Measurements from ENCODE around the gene VWA2. TPM values are rescaled to one million over a fixed set of nuclear protein-coding genes. Genes with fewer than 3 reads are reported as not detected.

The VWA2 gene
- total and polyA plus RNA-seq, 2 of the 4 experiments (the other 2 are of a cell fraction) = not detected

DNA sequence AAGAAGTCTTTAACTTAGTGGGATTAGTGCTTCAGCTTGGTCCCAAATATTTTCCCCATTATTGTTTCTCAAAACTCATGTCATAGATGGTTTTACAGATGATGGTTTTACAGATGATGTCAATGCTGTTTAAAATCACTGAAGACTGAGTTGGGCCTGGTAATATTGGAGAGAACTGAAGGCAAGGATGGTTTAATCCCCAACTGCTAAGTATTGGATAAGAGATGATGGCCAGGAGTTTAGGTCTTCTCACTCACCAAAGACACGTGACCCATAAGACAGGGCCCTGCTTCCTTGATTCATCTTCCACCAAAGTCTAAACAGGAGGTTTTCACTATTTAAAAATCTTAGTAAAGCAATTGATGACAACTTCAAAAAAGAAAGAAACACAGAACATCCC, 56.3 kb downstream of the VWA2 start:
- BruUV-seq (replicated peaks) = no TSS peak
- no peaks in the 10 kb centered on the region for H3K79me1 ChIP-seq (ENCODE audit: low read depth in 1 of 2, low read length in 2 of 2)

More for the DNA sequence above, 56.3 kb downstream of the VWA2 start:
- no peak overlapping the region for H3K4ac ChIP-seq (ENCODE audit: low read depth, low read length)
- H3K4me1 ChIP-seq (ENCODE audit: control insufficient read depth, insufficient read depth, low read length) = no peaks in the 10 kb centered on the region
- H4K5ac ChIP-seq (ENCODE audit: low read depth, low read length) = no peak overlapping the region
- H2BK15ac ChIP-seq (ENCODE audit: low read depth, low read length) = no peak overlapping the region
- no peak overlapping the region for H2BK5ac ChIP-seq (ENCODE audit: low read depth, low read length, poor library complexity, severe bottlenecking)
- CTCF ChIA-PET = no interaction called here
- intact Hi-C loops (cut with micrococcal nuclease) (no loop called here), in situ Hi-C loops (cut with MboI; ENCODE audit: low sequenced_read_pairs) (no loop called here), dilution Hi-C loops (cut with HindIII; ENCODE audit: low sequenced_read_pairs, unreplicated experiment) (no loop called here)
- ATAC-seq (ENCODE audit: low read depth) = no peak
- no peak overlapping the region for H3K9ac ChIP-seq (ENCODE audit: low read depth, low read length)
- H4K20me1 ChIP-seq (ENCODE audit: insufficient read depth, low read length) = no peaks in the 10 kb centered on the region; the same call in 1 of the 2 replicates
- no peak overlapping the region for H2AK9ac ChIP-seq (replicated peaks; ENCODE audit: low read depth, low read length, poor library complexity)
- no peak overlapping the region for H2BK120ac ChIP-seq (ENCODE audit: low read depth, low read length)
- H3K27ac ChIP-seq (ENCODE audit: insufficient read depth, low read length) = no peak overlapping the region
- WGBS, 2 experiments (ENCODE audit: extremely low coverage in 2 of 2, insufficient read length in 1 of 2) = no CpG with 5 or more reads among the region's 1 CpG
- H3K23ac ChIP-seq (ENCODE audit: low read depth, low read length) = no peak overlapping the region
- TF ChIP-seq MAZ (IDR thresholded peaks at IDR 0.05; ENCODE audit: borderline replicate concordance, low read depth, low read length) = no peak
- peaks cover 4% of the 10 kb centered on the region for H3K27me3 ChIP-seq (ENCODE audit: control insufficient read depth, insufficient read depth, low read length)
- no peak for DNase-seq
- H4K91ac ChIP-seq (ENCODE audit: insufficient read depth, low read depth, low read length) = no peak overlapping the region
- no peak overlapping the region for H3K56ac ChIP-seq (ENCODE audit: extremely low read depth, insufficient read depth, low read length)
- H2BK20ac ChIP-seq (ENCODE audit: low read depth, low read length) = no peak overlapping the region
- H3K9me1 ChIP-seq (ENCODE audit: insufficient read depth, low read length) = no peaks in the 10 kb centered on the region
- no peak overlapping the region for H2AFZ ChIP-seq (replicated peaks; ENCODE audit: low read length, poor library complexity)
- no peak overlapping the region for H3K14ac ChIP-seq (replicated peaks; ENCODE audit: low read depth, low read length)
- H3K9me3 ChIP-seq (ENCODE audit: control insufficient read depth, insufficient read depth, low read length) = peaks cover 15% of the 10 kb centered on the region
- no peak overlapping the region for H3K4me2 ChIP-seq (ENCODE audit: low read depth, low read length)
- POLR2A ChIA-PET (ENCODE audit: unreplicated experiment) = no interaction called here
- no peak overlapping the region for H4K8ac ChIP-seq (ENCODE audit: low read depth in 2 of 2, low read length in 2 of 2)
- no peaks in the 10 kb centered on the region for H3K36me3 ChIP-seq (ENCODE audit: control insufficient read depth, insufficient read depth, low read length)
- no peak overlapping the region for H2AK5ac ChIP-seq (ENCODE audit: low read depth, low read length)
- H3K4me3 ChIP-seq (ENCODE audit: insufficient read depth, low read depth, low read length) = no peak overlapping the region
- no peak overlapping the region for H3K18ac ChIP-seq (ENCODE audit: low read depth, low read length)
